ENCODE measurements around the gene LRRK2. TPM values are rescaled to one million over a fixed set of nuclear protein-coding genes. Genes with fewer than 3 reads are reported as not detected.
"Not testable (repeated sequence)": the region's sequence is repeated elsewhere in the genome, so short reads cannot be mapped to it uniquely, and the experiment has no call there.

The LRRK2 gene
- total RNA-seq, 1 donor from 2014 or later = 0.35 TPM

DNA sequence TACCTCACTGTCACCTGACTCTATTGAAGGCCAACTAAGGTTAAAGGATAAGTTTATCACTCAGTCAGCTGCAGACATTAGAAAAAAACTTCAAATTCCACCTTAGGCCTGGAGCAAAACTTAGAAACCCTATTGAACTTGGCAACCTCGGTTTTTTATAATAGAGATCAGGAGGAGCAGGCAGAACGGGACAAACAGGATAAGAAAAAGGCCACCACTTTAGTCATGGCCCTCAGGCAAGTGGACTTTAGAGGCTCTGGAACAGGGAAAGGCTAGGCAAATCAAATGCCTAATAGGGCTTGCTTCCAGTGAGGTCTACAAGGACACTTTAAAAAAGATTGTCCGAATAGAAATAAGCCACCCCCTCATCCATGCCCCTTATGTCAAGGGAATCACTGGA is 162.5 kb downstream of the LRRK2 start:
- not testable (repeated sequence) for DNase-seq (ENCODE audit: extremely low read depth, low read depth, low spot score)

DNA sequence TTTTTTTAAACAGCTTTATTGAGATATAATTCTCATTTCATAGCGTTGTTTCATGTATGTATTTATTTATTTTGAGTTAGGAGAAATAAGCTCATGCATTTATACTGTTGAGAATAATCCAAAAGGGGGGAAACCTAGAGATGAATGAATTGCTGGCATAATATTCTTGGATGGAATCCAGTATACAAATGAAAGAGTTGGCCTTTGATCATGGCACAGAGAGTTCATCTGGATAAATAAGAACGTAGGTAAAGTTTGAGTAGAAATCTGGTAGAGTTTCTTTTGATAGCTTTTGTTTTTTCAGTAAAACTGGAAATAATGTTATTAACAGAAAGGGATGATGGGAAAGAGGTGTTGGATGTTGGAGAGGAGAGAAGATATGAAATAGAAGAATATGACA is 166.2 kb downstream of the LRRK2 start:
- DNase-seq (ENCODE audit: extremely low read depth, low read depth, low spot score) = no peak

DNA sequence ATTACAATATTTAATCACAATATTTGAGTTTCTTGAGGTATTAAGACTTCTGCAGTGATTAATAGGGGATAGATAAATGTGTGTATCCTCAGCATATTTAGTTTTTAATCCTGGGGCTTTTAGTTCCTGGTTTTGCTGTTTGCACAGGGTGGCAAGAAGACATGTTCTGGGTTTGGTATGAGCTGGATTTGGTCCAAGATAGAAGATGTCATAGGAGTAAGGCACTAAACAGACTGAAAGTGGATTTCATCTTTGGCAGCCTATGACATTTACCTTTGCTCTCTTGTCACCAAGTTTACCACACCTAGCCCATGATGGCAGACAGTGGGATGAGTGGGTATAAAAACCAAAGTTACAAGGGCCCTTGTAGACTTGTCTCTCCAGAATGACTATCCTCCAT is 168.2 kb downstream of the LRRK2 start:
- no peak for DNase-seq (ENCODE audit: extremely low read depth, low read depth, low spot score)

DNA sequence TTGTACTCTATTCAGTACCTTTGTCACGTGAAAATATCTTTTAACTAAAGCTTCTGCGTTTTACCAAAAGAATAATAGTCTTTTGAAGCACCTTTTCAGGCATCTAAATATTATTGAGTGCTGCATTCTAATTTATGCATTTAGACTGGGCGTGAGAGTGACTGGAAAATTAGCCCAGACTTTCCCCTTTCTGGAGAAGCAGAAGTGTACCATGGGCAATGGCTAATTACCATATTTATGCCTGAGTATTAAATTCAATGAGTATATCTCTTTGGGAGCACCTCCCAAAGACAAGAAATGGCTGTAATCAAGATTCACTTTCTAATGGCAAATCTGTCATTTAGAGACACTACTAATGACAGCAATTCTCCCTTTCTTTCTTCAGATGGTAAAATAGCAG is 174.9 kb downstream of the LRRK2 start:
- DNase-seq (ENCODE audit: extremely low read depth, low read depth, low spot score) = no peak

DNA sequence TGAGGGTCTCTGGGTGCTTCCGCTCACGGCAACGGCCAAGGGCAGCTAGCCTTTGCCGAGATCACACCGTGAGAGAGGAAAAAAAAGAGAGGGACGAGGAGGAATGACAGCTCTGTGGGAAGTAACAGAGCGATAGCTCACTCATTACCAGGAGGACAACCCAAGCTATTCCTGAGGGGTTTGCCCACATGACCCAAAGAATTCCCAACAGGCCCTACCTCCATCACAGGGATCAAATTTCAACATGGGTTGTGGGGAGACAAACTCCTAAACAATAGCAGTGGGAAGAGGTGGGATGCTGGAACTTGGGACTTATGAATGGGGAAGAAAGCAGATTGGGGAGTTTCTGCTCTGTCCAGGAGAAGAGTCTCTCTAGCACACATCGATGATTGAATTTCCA is 180.6 kb downstream of the LRRK2 start:
- DNase-seq (ENCODE audit: extremely low read depth, low read depth, low spot score) = no peak

Other genes starting within 250 kb of the LRRK2 start
- gene SLC2A13, start 118.9 kb upstream of the LRRK2 start, total RNA-seq = 3.0 and 5.7 TPM in 2 replicates